Liver (tissue), 3 donors: ENCODE data around the gene MXD4.

Experiments
- GABPA ChIP-seq, 2 donors: IDR thresholded peaks in 1 of 2; conservative IDR thresholded peaks in 1 of 2; 2 replicates each; pipeline ENCODE4 v1.6.1; 2016; ENCODE audit warnings: antibody characterized with exemption in 2 of 2, mild to moderate bottlenecking in 1 of 2, moderate library complexity in 1 of 2
- JUND ChIP-seq, 2 donors: IDR thresholded peaks; 2 replicates each; pipeline ENCODE4 v1.6.1; 2016; ENCODE audit warnings: antibody characterized with exemption in 2 of 2
- SP1 ChIP-seq: IDR thresholded peaks from 2 replicates; pipeline ENCODE4 v1.6.1; 2018; ENCODE audit warnings: antibody characterized with exemption, mild to moderate bottlenecking
- YY1 ChIP-seq: IDR thresholded peaks from 2 replicates; pipeline ENCODE4 v1.6.1; 2016; ENCODE audit warnings: antibody characterized with exemption, mild to moderate bottlenecking
- TF ChIP-seq, protein P1 (sequence below): fragments of 150-350 bp; IDR thresholded peaks from 2 replicates; pipeline ENCODE4 v1.5.1; 2017; ENCODE audit warnings: improper control_type of control experiment, low read depth, low read length; ENCODE audit not compliant: missing input control
- TF ChIP-seq, protein P2 (sequence below): IDR thresholded peaks from 2 replicates; pipeline ENCODE4 v1.6.1; 2016; ENCODE audit warnings: antibody characterized with exemption
- donor health status: healthy.
- donor health status: healthy.

DNA sequence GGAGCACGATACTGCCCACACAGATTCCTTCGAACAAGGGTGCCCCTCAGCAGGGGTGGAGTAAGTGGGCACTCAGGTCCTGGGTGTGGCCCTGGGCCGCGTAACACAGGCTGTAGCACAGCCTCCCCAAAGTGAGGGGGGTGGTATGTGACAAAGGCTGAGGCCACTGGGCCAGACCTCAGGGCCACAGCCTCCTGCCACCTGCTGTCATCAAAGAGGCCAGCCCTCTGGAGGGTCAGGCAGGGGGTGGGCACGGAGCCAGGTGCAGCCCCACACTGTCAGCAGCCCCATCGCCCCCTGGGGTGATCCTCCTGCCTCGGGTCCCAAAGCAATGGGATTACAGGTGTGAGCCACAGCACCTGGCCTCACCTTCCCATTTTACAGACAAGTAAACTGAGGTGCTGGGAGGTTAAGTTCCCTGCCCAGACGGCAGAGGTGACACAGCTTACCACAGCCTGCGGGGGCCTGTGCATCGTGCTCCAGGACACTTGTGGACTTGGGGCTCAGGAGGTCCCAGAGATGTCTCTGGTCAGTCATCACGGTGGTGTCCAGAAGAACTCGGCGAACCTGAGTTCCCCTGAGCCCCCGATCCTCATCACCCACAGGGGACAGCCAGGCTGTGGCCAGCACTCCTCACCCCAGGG, 27.5 kb upstream of the MXD4 start:
- TF ChIP-seq YY1 (no peak), SP1 (no peak), GABPA (IDR thresholded peaks at IDR 0.05 in 1 of 2, conservative IDR thresholded peaks at IDR 0.05 in 1 of 2) (no peak), JUND (IDR thresholded peaks at IDR 0.05) (no peak)
- TF ChIP-seq, protein P1, sequence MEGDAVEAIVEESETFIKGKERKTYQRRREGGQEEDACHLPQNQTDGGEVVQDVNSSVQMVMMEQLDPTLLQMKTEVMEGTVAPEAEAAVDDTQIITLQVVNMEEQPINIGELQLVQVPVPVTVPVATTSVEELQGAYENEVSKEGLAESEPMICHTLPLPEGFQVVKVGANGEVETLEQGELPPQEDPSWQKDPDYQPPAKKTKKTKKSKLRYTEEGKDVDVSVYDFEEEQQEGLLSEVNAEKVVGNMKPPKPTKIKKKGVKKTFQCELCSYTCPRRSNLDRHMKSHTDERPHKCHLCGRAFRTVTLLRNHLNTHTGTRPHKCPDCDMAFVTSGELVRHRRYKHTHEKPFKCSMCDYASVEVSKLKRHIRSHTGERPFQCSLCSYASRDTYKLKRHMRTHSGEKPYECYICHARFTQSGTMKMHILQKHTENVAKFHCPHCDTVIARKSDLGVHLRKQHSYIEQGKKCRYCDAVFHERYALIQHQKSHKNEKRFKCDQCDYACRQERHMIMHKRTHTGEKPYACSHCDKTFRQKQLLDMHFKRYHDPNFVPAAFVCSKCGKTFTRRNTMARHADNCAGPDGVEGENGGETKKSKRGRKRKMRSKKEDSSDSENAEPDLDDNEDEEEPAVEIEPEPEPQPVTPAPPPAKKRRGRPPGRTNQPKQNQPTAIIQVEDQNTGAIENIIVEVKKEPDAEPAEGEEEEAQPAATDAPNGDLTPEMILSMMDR, result no peak
- TF ChIP-seq, protein P2, sequence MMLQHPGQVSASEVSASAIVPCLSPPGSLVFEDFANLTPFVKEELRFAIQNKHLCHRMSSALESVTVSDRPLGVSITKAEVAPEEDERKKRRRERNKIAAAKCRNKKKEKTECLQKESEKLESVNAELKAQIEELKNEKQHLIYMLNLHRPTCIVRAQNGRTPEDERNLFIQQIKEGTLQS, result no peak
